GM18873 (cell line): ENCODE data around the gene TUBB4A.
"Not testable (repeated sequence)": the region's sequence is repeated elsewhere in the genome, so short reads cannot be mapped to it uniquely, and the experiment has no call there.

Experiments
- ATAC-seq: cut with Tn5 transposase; IDR thresholded peaks from one replicate; pipeline ENCODE4 v1.9.1; 2021; ENCODE audit warnings: mild to moderate bottlenecking, moderate library complexity, moderate number of reproducible peaks; ENCODE audit not compliant: unreplicated experiment, low FRiP score

The TUBB4A gene

GRCh38 chr19:6527893-6528543, 25.9 kb upstream of the TUBB4A start:
- peak; percentile 37 for ATAC-seq

- ATAC-seq, result no peak
These were observed 22.2 kb upstream of the TUBB4A start for GRCh38 chr19:6524311-6524710.

GRCh38 chr19:6522712-6523111, 20.6 kb upstream of the TUBB4A start:
- no peak for ATAC-seq

- ATAC-seq, result peak; percentile 31
These were observed 19.9 kb upstream of the TUBB4A start for GRCh38 chr19:6521718-6522646.

GRCh38 chr19:6519289-6519688, 17.2 kb upstream of the TUBB4A start:
- no peak for ATAC-seq

GRCh38 chr19:6518145-6518911, 16.2 kb upstream of the TUBB4A start:
- ATAC-seq, result no peak

- ATAC-seq, result no peak
These were observed 14.7 kb upstream of the TUBB4A start for GRCh38 chr19:6516659-6517291.

GRCh38 chr19:6516018-6516658, 14.0 kb upstream of the TUBB4A start:
- peak; percentile 41 for ATAC-seq

- no peak for ATAC-seq
These were observed 12.9 kb upstream of the TUBB4A start for GRCh38 chr19:6514926-6515544.

GRCh38 chr19:6514089-6514488, 12.0 kb upstream of the TUBB4A start:
- ATAC-seq, result no peak

GRCh38 chr19:6510618-6511017, 8.5 kb upstream of the TUBB4A start:
- ATAC-seq, result no peak

- ATAC-seq, result no peak
These were observed 7.2 kb upstream of the TUBB4A start for GRCh38 chr19:6509118-6509971.

- not testable (repeated sequence) for ATAC-seq
These were observed 6.1 kb upstream of the TUBB4A start for GRCh38 chr19:6508028-6508771.

- ATAC-seq, result no peak
These were observed 1.5 kb upstream of the TUBB4A start for GRCh38 chr19:6503407-6504201.

GRCh38 chr19:6500837-6501739, 1.0 kb downstream of the TUBB4A start:
- no peak for ATAC-seq
